ENCODE measurements around the gene PSORS1C2. TPM values are rescaled to one million over a fixed set of nuclear protein-coding genes. Genes with fewer than 3 reads are reported as not detected.

Gene PSORS1C2
- total and polyA plus RNA-seq, 2 experiments from 2014 or later = not detected

GRCh38 chr6:31114970-31115849 lies 23.7 kb downstream of the PSORS1C2 start:
- Histone ChIP-seq H3K9me3 (ENCODE audit: low read depth) (no peaks in the 10 kb centered on the region), H3K36me3 (replicated peaks; ENCODE audit: insufficient read depth, low read depth) (no peaks in the 10 kb centered on the region), H3K4me3 (no peak overlapping the region), H3K27me3 (no peaks in the 10 kb centered on the region), H3K4me1 (ENCODE audit: insufficient read depth) (peaks cover 18% of the 10 kb centered on the region), H4K20me1 (ENCODE audit: insufficient read depth, poor library complexity, severe bottlenecking) (no peaks in the 10 kb centered on the region), H3K79me2 (no peaks in the 10 kb centered on the region), H3K4me2 (peak overlapping the region; percentile 65), H2AFZ (no peak overlapping the region), H3K9me2 (replicated peaks; ENCODE audit: insufficient read depth) (no peaks in the 10 kb centered on the region), H3K27ac (peak overlapping the region; percentile 94)
- DNase-seq (ENCODE audit: low spot score) = peak; percentile 53
- WGBS (ENCODE audit: low lambda C conversion rate, missing lambda C conversion rate) = 70% methylated on average over 8 of the region's 9 CpGs
- TF ChIP-seq EZH2phosphoT487 (IDR thresholded peaks at IDR 0.05; ENCODE audit: low read depth, severe bottlenecking, unreplicated experiment) (no peak), EZH2 (IDR thresholded peaks at IDR 0.05; ENCODE audit: borderline replicate concordance) (no peak), CTCF (IDR thresholded peaks at IDR 0.05; ENCODE audit: poor library complexity) (no peak)

GRCh38 chr6:31114541-31114878 lies 24.4 kb downstream of the PSORS1C2 start, which contains the start of gene PSORS1C1:
Gene PSORS1C1, plus strand, starts transcription at chr6:31114800. Its CDS starts 14,833 bp downstream, at chr6:31129633.
- TF ChIP-seq EZH2phosphoT487 (IDR thresholded peaks at IDR 0.05; ENCODE audit: low read depth, severe bottlenecking, unreplicated experiment) = no peak
- no peak for TF ChIP-seq EZH2 (IDR thresholded peaks at IDR 0.05; ENCODE audit: borderline replicate concordance)
- TF ChIP-seq CTCF (IDR thresholded peaks at IDR 0.05; ENCODE audit: poor library complexity) = no peak
- peak within 1 kb of the TSS; percentile 94 for H3K27ac ChIP-seq
- H3K9me2 ChIP-seq (replicated peaks; ENCODE audit: insufficient read depth) = no peaks in the 10 kb centered on the region
- no peaks in the 10 kb centered on the region for H4K20me1 ChIP-seq (ENCODE audit: insufficient read depth, poor library complexity, severe bottlenecking)
- no peaks in the 10 kb centered on the region for H3K79me2 ChIP-seq
- no peaks in the 10 kb centered on the region for H3K27me3 ChIP-seq
- peak; percentile 89 for DNase-seq (ENCODE audit: low spot score)
- peaks cover 18% of the 10 kb centered on the region for H3K4me1 ChIP-seq (ENCODE audit: insufficient read depth)
- no peaks in the 10 kb centered on the region for H3K36me3 ChIP-seq (replicated peaks; ENCODE audit: insufficient read depth, low read depth)
- 27% methylated on average over 3 of the region's 3 CpGs for WGBS (ENCODE audit: low lambda C conversion rate, missing lambda C conversion rate)
- H2AFZ ChIP-seq = no peak within 1 kb of the TSS
- H3K4me2 ChIP-seq = peak within 1 kb of the TSS; percentile 65
- no peaks in the 10 kb centered on the region for H3K9me3 ChIP-seq (ENCODE audit: low read depth)
- H3K4me3 ChIP-seq = no peak within 1 kb of the TSS

GRCh38 chr6:31113861-31114540 lies 24.9 kb downstream of the PSORS1C2 start:
- H3K79me2 ChIP-seq = no peaks in the 10 kb centered on the region
- peak; percentile 26 for DNase-seq (ENCODE audit: low spot score)
- no peaks in the 10 kb centered on the region for H3K27me3 ChIP-seq
- no peaks in the 10 kb centered on the region for H4K20me1 ChIP-seq (ENCODE audit: insufficient read depth, poor library complexity, severe bottlenecking)
- TF ChIP-seq EZH2 (IDR thresholded peaks at IDR 0.05; ENCODE audit: borderline replicate concordance) (no peak), EZH2phosphoT487 (IDR thresholded peaks at IDR 0.05; ENCODE audit: low read depth, severe bottlenecking, unreplicated experiment) (no peak), CTCF (IDR thresholded peaks at IDR 0.05; ENCODE audit: poor library complexity) (no peak)
- H3K4me1 ChIP-seq (ENCODE audit: insufficient read depth) = peaks cover 18% of the 10 kb centered on the region
- no peaks in the 10 kb centered on the region for H3K9me2 ChIP-seq (replicated peaks; ENCODE audit: insufficient read depth)
- H3K4me2 ChIP-seq = peak overlapping the region; percentile 35
- 59% methylated on average over 6 of the region's 7 CpGs for WGBS (ENCODE audit: low lambda C conversion rate, missing lambda C conversion rate)
- no peaks in the 10 kb centered on the region for H3K9me3 ChIP-seq (ENCODE audit: low read depth)
- H3K27ac ChIP-seq = peak overlapping the region; percentile 94
- H2AFZ ChIP-seq = no peak overlapping the region
- H3K4me3 ChIP-seq = no peak overlapping the region
- no peaks in the 10 kb centered on the region for H3K36me3 ChIP-seq (replicated peaks; ENCODE audit: insufficient read depth, low read depth)

All from hepatocyte (in vitro differentiated cells).